HG03432 (cell line): ENCODE measurements around the gene TAF11L11.
"Not testable (repeated sequence)": the region's sequence is repeated elsewhere in the genome, so short reads cannot be mapped to it uniquely, and the experiment has no call there.

Source experiments
- ATAC-seq: cut with Tn5 transposase; IDR thresholded peaks from one replicate; pipeline ENCODE4 v1.9.1; 2021; ENCODE audit warnings: mild to moderate bottlenecking, moderate library complexity; ENCODE audit not compliant: unreplicated experiment

TAF11L11 gene

GRCh38 chr5:17603880-17604279 lies at the start of gene TAF11L11:
TSS of gene TAF11L11 (plus strand) at chr5:17604183.
- not testable (repeated sequence) for ATAC-seq

DNA sequence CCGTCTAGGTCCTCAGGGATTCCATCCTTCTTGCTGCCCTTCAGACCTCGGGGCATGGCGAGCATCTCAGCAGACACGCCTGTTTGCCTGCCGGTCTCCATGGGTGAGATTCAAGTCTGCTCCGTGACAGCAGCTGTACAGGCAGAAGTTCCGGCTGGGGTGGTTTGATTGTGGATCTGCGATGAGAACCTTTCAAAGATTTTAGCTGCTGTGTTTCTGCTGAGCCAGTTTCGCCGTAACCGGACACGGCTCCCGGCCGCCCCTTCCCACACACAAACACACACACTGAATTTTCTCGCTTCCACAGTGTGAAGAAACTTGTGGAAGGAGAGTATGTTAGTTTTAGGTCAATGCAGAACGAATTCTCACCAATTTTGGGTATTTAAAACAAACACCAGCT lies 18.3 kb upstream of the TAF11L11 start, which contains the start of gene TAF11L7:
Gene TAF11L7 (minus strand): TSS at position 101 of the 400 bp plus-strand sequence.
- not testable (repeated sequence) for ATAC-seq

DNA sequence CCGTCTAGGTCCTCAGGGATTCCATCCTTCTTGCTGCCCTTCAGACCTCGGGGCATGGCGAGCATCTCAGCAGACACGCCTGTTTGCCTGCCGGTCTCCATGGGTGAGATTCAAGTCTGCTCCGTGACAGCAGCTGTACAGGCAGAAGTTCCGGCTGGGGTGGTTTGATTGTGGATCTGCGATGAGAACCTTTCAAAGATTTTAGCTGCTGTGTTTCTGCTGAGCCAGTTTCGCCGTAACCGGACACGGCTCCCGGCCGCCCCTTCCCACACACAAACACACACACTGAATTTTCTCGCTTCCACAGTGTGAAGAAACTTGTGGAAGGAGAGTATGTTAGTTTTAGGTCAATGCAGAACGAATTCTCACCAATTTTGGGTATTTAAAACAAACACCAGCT lies 13.1 kb upstream of the TAF11L11 start, which contains the start of gene TAF11L8:
Gene TAF11L8 (minus strand): TSS at position 101 of the 400 bp plus-strand sequence.
- not testable (repeated sequence) for ATAC-seq

- ATAC-seq: not testable (repeated sequence)
These were observed 9.7 kb upstream of the TAF11L11 start, which contains the start of gene TAF11L9 for GRCh38 chr5:17594255-17594654. TSS of gene TAF11L9 (minus strand) at chr5:17594394.

- ATAC-seq: not testable (repeated sequence)
These were observed 6.3 kb upstream of the TAF11L11 start, which contains the start of gene TAF11L10 for GRCh38 chr5:17597728-17598127. TSS of gene TAF11L10 (minus strand) at chr5:17597828.

DNA sequence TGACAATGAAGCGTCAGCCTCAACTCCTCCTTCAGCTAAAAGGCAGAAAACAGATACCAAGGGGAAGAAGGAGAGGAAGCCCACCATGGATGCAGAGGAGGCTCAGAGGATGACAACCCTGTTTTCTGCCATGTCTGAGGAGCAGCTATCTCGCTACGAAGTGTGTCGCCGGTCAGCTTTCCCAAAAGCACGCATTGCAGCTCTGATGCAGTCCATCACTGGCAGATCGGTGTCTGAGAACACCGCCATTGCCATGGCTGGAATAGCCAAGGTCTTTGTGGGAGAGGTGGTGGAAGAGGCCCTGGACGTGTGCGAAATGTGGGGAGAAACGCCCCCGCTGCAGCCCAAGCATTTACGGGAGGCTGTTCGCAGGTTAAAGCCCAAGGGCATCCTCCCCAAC lies 968 bp downstream of the TAF11L11 start:
- ATAC-seq: no peak

- ATAC-seq: not testable (repeated sequence)
These were observed 3.5 kb downstream of the TAF11L11 start for GRCh38 chr5:17607461-17607860.

DNA sequence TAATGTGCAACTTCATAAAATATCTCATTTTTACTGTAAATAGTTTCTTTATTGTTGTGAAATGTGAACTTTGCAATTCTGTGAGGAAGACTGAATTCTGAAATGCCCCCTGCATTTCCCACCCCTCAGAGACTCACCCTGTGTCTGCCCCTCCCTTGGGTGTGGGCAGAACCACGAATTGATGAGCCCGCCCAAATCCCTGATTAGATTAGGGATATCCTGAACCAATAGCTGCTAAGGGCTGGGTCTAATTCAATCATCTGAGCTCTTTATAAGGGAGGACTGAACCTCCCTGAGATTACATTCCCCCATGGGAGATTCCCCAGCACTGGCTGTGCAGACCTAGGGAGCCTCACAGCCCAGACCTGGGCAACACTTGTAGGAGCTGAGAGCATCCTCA lies 6.1 kb downstream of the TAF11L11 start, which contains the start of gene TAF11L12:
Gene TAF11L12 (plus strand): TSS at position 301 of the 400 bp plus-strand sequence.
- ATAC-seq: not testable (repeated sequence)

- no peak for ATAC-seq
These were observed 11.1 kb downstream of the TAF11L11 start for GRCh38 chr5:17614872-17615605.

DNA sequence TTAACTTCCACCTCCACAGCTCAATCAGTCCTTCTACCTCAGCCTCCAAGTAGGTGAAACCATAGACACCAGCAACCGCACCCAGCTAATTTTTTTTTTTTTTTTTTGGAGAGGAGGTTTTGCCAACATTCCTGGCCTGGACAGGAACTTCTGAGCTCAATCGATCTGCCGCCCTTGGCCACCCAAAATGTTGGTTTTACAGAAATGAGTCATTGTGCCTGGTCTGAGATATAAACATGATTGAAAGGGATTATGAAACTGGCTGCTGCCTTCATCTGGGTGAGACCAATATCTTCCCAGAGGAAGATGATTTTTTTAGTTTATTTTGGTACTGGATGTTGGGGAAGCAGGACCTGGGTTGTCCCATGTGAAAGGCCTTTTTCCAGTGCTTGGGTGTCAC lies 15.4 kb downstream of the TAF11L11 start:
- ATAC-seq: no peak

DNA sequence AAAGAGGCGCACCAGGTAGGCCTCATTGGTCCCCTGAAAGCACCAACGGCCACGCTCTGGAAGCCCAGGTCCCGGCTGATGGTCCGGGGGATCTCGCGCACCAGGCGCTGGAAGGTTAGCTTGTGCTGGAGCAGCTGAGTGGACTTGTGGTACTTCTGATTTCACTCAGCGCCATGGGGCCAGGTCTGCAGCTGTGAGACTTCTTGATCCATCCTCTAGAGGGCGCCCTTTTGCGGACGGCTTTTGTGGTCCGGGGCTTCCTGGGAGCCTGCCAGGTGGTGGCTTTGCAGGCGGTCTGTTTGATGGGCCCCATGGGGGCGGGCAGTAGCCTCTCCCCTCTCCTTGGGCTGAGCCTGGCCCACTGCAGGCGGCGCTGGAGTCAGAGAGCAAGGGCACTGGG lies 16.6 kb downstream of the TAF11L11 start:
- no peak for ATAC-seq

- no peak for ATAC-seq
These were observed 21.7 kb downstream of the TAF11L11 start for GRCh38 chr5:17625686-17626085.

DNA sequence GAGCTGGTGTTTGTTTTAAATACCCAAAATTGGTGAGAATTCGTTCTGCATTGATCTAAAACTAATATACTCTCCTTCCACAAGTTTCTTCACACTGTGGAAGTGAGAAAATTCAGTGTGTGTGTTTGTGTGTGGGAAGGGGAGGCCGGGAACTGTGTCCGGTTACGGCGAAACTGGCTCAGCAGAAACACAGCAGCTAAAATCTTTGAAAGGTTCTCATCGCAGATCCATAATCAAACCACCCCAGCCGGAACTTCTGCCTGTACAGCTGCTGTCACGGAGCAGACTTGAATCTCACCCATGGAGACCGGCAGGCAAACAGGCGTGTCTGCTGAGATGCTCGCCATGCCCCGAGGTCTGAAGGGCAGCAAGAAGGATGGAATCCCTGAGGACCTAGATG lies 27.8 kb downstream of the TAF11L11 start, which contains the start of gene TAF11L13:
Gene TAF11L13 (plus strand): TSS at position 301 of the 400 bp plus-strand sequence.
- ATAC-seq: not testable (repeated sequence)

- no peak for ATAC-seq
These were observed 30.2 kb downstream of the TAF11L11 start, which contains the start of gene TAF11L14 for GRCh38 chr5:17634160-17634559. TSS of gene TAF11L14 (plus strand) at chr5:17634460.

- ATAC-seq: not testable (repeated sequence)
These were observed 45.2 kb downstream of the TAF11L11 start for GRCh38 chr5:17649232-17649631.

DNA sequence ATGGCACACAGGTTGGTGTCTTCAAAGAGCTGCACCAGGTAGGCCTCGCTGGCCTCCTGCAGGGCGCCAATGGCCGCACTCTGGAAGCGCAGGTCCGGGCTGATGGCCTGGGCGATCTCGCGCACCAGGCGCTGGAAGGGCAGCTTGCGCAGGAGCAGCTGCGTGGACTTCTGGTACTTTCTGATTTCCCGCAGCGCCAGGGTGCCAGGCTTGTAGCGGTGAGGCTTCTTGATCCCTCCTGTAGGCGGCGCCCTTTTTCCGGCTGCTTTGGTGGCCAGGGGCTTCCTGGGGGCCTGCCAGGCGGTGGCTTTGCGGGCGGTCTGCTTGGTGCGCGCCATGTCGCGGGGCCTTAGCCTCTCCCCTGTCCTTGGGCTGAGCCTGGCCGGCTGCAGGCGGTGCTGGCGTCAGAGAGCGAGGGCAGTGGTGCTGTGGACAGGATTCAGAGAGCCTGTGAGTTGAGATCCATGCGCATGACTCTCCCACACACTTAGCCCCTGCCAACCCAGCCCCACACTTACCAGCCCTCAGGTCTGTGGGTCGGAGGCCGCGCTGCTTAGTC lies 51.3 kb downstream of the TAF11L11 start:
- not testable (repeated sequence) for ATAC-seq
